GM12878 (cell line): ENCODE data around the gene ARID3A. TPM values are rescaled to one million over a fixed set of nuclear protein-coding genes. Genes with fewer than 3 reads are reported as not detected.
"Not testable (repeated sequence)": the region's sequence is repeated elsewhere in the genome, so short reads cannot be mapped to it uniquely, and the experiment has no call there.

ENCODE experiments used
- ATAC-seq: fragments of 200-7000 bp; cut with Tn5 transposase; 3 replicates; pipeline ENCODE4 v1.9.1; 2020; ENCODE audit warnings: mild to moderate bottlenecking, moderate library complexity
- BruUV-seq: library from RNA; stranded (reverse); fragments of 400-500 nt; replicated peaks from 2 replicates; lab custom pipeline; 2021; lab: Mats Ljungman, UMichigan
- CTCF ChIA-PET: fragments of 300-600 bp; sonication (Branson Sonifier 250); formaldehyde crosslinking; extraction: SDS; loops from one replicate; lab custom pipeline; 2021; ENCODE audit warnings: inconsistent platforms; lab: Yijun Ruan, JAX
- POLR2A ChIA-PET: fragments of 350-600 bp; formaldehyde crosslinking; extraction: SDS; loops from one replicate; lab custom pipeline; 2021; ENCODE audit warnings: inconsistent platforms; lab: Charles Lee
- RAD21 ChIA-PET: fragments of 300-600 bp; sonication (Branson Sonifier 250); formaldehyde crosslinking; loops from one replicate; lab custom pipeline; 2023; ENCODE audit warnings: antibody characterized with exemption; ENCODE audit not compliant: unreplicated experiment; lab: Charles Lee
- SMC1A ChIA-PET: fragments of 300-600 bp; sonication (Branson Sonifier 250); formaldehyde crosslinking; loops from one replicate; lab custom pipeline; 2023; ENCODE audit not compliant: unreplicated experiment, uncharacterized antibody; lab: Charles Lee
- DNase-seq: peaks from one replicate; pipeline ENCODE4 v3.0.0-alpha.2; 2011; ENCODE audit warnings: low read depth, low spot score
- FAIRE-seq: peaks from 3 replicates; lab custom pipeline; 2011; peaks lifted over from hg19 to GRCh38; lab: Jason Lieb, UNC
- H2AFZ ChIP-seq: 2 replicates; pipeline ENCODE4 v1.6.0; 2011; ENCODE audit warnings: low read depth, low read length, control low read depth; ENCODE audit not compliant: control insufficient read depth
- H3K27ac ChIP-seq: 2 replicates; pipeline ENCODE4 v1.5.1; 2011; ENCODE audit warnings: control low read depth; ENCODE audit not compliant: control insufficient read depth, insufficient read depth
- H3K27me3 ChIP-seq, 2 experiments: replicated peaks in 1 of 2; 2 replicates each; pipeline versions ENCODE4 v1.6.0 to v1.6.1; 2011; ENCODE audit warnings: low read length in 1 of 2; ENCODE audit not compliant: control insufficient read depth in 2 of 2, insufficient read depth in 2 of 2
- H3K36me3 ChIP-seq, 2 experiments: 2 replicates each; pipeline ENCODE4 v1.5.1; 2011; ENCODE audit warnings: low read length in 1 of 2; ENCODE audit not compliant: control insufficient read depth in 2 of 2, insufficient read depth in 2 of 2
- H3K4me1 ChIP-seq: 2 replicates; pipeline ENCODE4 v1.6.1; 2011; ENCODE audit warnings: mild to moderate bottlenecking, low read length, moderate library complexity, mixed read lengths; ENCODE audit not compliant: control insufficient read depth, insufficient read depth
- H3K4me2 ChIP-seq: 2 replicates; pipeline ENCODE4 v1.6.0; 2011; ENCODE audit warnings: control low read depth; ENCODE audit not compliant: control insufficient read depth, insufficient read depth
- H3K4me3 ChIP-seq: fragments of 200-600 bp; sonication (generic); 2 replicates; pipeline ENCODE4 v1.5.1; 2016
- H3K79me2 ChIP-seq: 2 replicates; pipeline ENCODE4 v1.6.0; 2011; ENCODE audit warnings: low read length; ENCODE audit not compliant: control insufficient read depth, insufficient read depth
- H3K9ac ChIP-seq: 2 replicates; pipeline ENCODE4 v1.8.0; 2011; ENCODE audit warnings: low read length, control low read depth, mixed read lengths; ENCODE audit not compliant: control insufficient read depth, insufficient read depth
- H3K9me3 ChIP-seq: replicated peaks from 3 replicates; pipeline ENCODE4 v1.5.1; 2011; ENCODE audit warnings: mild to moderate bottlenecking, low read length; ENCODE audit not compliant: control insufficient read depth, insufficient read depth
- H4K20me1 ChIP-seq: 2 replicates; pipeline ENCODE4 v1.6.0; 2011; ENCODE audit not compliant: control insufficient read depth, insufficient read depth
- WGBS: methylation state at CpG from one replicate; pipeline ENCODE4 v1.1.6; 2016; ENCODE audit warnings: low lambda C conversion rate; ENCODE audit not compliant: insufficient replicate concordance, insufficient coverage; ENCODE audit errors: missing lambda C conversion rate; 5-methylcytosine and 5-hydroxymethylcytosine counted together
- in situ Hi-C: fragments of 300-500 bp; cut with MboI; formaldehyde crosslinking; loops from 9 replicates; pipeline ENCODE4 v1.14.3; 2018; ENCODE audit warnings: mixed read lengths
- intact Hi-C: fragments of 100-400 bp; cut with micrococcal nuclease; formaldehyde crosslinking; loops from one replicate; pipeline ENCODE4 v1.14.2; 2022; ENCODE audit not compliant: unreplicated experiment
- polyA plus RNA-seq, 11 experiments: library from polyadenylated mRNA; depleted of rRNA in 4 of 11; unstranded in 6 of 11; stranded (reverse) in 5 of 11; fragments of >200 nt; fragmentation: Nextera tagmentation in 4 of 11; fragmentation: Illumina TruSeq in 1 of 11; extraction: Ambion mirVana in 4 of 11; extraction: Trizol in 1 of 11; gene quantifications; 1 replicate in 1 of 11; 2 replicates in 10 of 11; pipeline versions ENCODE4 v1.2.1 to v1.2.3, GENCODE V29; 2011 to 2016; ENCODE audit warnings: inconsistent platforms in 2 of 11, missing spikeins in 2 of 11, low read depth in 1 of 11
- total RNA-seq, 4 experiments: library from RNA; depleted of rRNA in 3 of 4; stranded (reverse); fragments of >200 nt in 3 of 4; fragmentation: Illumina TruSeq in 1 of 4; extraction: Trizol in 1 of 4; gene quantifications; 2 replicates each; pipeline versions ENCODE4 v1.2.1 to v1.2.3, GENCODE V29; 2013 to 2021

Gene ARID3A
- total and polyA plus RNA-seq, 10 of the 15 experiments (the other 5 are each of a cell fraction or from before 2014, with no cell fraction given), result 0.76 to 70.0 (median 16.7) TPM

- H4K20me1 ChIP-seq, H3K4me2 ChIP-seq, H3K27me3 ChIP-seq, H3K4me3 ChIP-seq, H3K27ac ChIP-seq, BruUV-seq, DNase-seq, ATAC-seq, in situ Hi-C loops, FAIRE-seq, H2AFZ ChIP-seq, H3K9me3 ChIP-seq, H3K79me2 ChIP-seq, H3K4me1 ChIP-seq, H3K36me3 ChIP-seq, intact Hi-C loops, H3K9ac ChIP-seq, SMC1A ChIA-PET: not testable (repeated sequence)
- CTCF ChIA-PET, result interaction anchor here (1.2 kb wide), 1 partner anchor 15 kb away, joined by 4 read pairs; no protein-coding TSS in a partner anchor
- WGBS, result 92% methylated on average over 7 of the region's 23 CpGs
- RAD21 ChIA-PET, result interaction anchor here (1.1 kb wide), 1 partner anchor 15 kb away, joined by 3 read pairs; the partner anchor contains the start of gene RNU6-9
- POLR2A ChIA-PET, result interaction anchor here (1.0 kb wide), 2 partner anchors 15 to 29 kb away, joined by 3 read pairs; no protein-coding TSS in a partner anchor
Measured at GRCh38 chr19:877992-878660, 47.7 kb upstream of the ARID3A start.

GRCh38 chr19:878751-879561 lies 46.9 kb upstream of the ARID3A start:
- RAD21 ChIA-PET, BruUV-seq, H4K20me1 ChIP-seq, FAIRE-seq, in situ Hi-C loops, H2AFZ ChIP-seq, H3K27me3 ChIP-seq, H3K36me3 ChIP-seq, H3K9me3 ChIP-seq, H3K4me2 ChIP-seq, ATAC-seq, H3K4me1 ChIP-seq, H3K27ac ChIP-seq, DNase-seq, H3K79me2 ChIP-seq, H3K4me3 ChIP-seq, H3K9ac ChIP-seq, intact Hi-C loops: not testable (repeated sequence)
- ChIA-PET POLR2A (interaction anchor here (1.0 kb wide), 1 partner anchor 28 kb away, joined by 3 read pairs; no protein-coding TSS in a partner anchor), CTCF (interaction anchor here (1.2 kb wide), 1 partner anchor 15 kb away, joined by 4 read pairs; no protein-coding TSS in a partner anchor), SMC1A (interaction anchor here (1.0 kb wide), 1 partner anchor 23 kb away, joined by 3 read pairs; no protein-coding TSS in a partner anchor)
- WGBS, result 71% methylated on average over 13 of the region's 24 CpGs
